ENCODE results near the gene DBNL.

The DBNL gene

DNA sequence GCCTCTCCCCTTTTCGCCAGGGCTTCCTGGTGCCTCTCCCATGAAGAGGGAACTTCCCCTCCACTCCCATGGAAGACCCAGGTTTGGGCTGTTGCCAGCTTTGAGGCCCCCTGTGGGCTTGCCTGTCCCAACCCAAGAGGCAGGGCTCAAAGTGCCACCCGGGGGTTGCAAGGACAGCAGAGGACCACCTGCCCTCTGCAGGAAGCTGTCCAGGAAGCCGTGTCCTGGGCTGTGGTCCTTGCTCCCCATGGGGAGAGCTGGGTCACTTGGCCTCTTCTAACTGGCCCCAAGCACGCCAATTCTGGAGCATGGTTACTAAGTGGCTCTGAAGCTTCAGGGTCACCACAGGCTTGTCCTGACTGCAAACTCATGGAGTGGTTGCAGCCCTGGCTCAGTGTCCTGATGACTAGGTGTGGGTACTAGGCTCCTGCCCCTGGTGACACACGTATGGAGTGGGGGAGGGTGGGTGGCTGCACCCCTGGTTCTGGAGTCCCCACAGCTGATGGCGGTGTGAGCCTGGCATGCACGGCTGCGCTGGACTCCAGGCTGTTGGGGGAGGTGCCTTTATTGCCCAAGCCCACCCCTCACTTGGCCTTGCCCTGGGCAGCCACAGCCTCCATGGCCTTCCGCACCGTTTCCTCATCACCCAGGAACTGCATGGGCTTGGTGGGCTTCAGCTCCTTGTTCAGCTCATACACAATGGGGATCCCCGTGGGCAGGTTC, 17.8 kb downstream of the DBNL start:
- no peak for DNase-seq

DNA sequence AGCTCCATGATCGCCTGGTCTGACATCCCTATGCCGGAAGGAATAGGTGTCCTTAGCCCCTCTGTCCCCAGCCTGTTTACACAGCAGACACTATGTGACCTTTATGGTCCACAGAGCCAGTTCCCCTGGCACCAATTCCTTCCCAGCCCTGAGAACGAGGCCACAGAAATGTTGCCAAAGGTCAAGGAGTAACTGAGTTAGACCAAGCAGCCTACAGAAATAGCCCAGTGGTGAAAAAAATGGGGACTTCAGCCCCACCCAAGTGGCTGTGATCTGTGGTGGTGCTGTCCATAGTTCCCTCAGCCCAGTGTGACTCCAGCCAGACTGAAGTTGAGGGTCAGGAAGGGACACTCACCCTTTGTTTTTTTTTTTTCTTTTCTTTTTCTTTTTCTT, 18.4 kb downstream of the DBNL start:
- no peak for DNase-seq

DNA sequence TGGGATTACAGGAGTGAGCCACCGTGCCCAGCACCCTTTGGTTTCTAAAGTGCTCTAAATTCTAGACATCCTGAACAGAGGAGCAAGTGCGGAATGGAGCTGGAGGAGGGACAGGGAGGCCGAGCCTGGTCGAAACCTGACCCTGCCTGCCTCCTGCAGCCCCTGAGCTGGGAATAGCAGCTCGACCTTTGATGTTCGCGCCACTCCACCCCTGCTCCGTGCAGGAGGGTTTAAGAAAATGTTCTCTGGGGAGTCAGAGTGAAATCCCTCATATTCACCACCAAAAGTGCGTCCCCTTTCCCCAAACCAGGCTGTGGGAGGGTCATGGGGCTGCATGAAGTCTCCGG, 19.0 kb downstream of the DBNL start:
- DNase-seq: no peak

DNA sequence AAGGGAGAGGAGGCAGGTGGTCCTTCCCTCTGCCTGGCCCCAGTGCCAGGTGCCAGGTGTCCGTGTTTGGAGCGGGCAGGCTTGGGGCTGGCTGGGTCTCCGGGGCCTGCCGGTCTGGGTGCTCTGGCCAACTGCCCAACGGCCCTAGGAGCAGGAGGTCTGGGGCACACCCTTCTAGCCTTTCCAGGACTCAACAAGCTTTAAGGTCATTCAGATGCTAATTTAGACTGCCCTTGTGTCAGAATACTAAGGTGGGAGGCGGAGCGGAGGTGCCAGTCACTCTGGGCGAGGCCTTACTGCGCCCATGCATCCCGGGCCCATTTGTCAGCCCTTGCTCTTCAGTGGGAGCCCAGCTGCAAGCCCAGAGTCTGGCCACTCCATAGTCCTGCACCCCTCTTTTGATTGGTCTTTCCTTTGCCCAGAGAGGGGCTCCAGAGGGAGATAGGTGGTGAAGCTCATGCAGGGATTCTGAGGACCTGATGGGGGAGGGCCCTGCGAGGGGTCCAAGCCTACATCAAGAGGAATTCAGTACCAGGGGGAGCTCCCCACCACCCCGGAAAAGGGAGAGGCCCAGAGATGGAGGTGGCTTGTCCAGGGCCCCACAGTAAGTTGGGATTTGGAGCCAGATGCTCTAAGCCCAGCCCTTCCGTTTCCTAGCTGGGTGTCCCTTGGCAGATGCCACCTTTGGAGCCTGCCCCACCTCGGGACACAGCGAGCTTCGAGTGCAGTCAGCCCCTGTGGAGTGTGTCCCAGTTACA, 19.6 kb downstream of the DBNL start:
- DNase-seq: no peak

DNA sequence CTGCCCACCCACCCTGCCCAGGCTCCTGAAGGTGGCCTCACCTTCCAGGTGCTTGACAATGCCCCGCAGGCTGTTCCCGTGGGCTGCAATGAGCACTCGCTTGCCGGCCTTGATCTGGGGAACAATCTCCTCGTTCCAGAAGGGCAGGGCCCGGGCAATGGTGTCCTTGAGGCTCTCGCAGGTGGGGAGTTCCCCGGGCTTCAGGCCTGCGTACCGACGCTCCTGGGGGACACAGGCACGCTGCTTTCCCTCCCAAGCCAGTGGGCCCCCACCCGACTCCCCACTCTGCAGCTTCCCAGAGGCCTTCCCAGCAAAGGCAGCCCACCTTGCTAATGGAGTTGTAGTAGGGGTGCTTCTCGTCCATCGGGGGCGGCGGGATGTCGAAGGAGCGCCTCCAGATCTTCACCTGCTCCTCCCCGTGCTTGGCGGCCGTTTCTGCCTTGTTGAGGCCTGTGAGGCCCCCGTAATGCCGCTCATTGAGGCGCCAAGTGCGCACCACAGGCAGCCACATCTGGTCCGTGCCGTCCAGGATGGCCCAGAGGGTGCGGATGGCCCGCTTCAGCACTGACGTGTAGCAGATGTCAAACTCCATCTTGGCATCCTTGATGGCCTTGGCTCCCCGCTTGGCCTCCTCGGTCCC, 20.4 kb downstream of the DBNL start:
- DNase-seq: no peak

DNA sequence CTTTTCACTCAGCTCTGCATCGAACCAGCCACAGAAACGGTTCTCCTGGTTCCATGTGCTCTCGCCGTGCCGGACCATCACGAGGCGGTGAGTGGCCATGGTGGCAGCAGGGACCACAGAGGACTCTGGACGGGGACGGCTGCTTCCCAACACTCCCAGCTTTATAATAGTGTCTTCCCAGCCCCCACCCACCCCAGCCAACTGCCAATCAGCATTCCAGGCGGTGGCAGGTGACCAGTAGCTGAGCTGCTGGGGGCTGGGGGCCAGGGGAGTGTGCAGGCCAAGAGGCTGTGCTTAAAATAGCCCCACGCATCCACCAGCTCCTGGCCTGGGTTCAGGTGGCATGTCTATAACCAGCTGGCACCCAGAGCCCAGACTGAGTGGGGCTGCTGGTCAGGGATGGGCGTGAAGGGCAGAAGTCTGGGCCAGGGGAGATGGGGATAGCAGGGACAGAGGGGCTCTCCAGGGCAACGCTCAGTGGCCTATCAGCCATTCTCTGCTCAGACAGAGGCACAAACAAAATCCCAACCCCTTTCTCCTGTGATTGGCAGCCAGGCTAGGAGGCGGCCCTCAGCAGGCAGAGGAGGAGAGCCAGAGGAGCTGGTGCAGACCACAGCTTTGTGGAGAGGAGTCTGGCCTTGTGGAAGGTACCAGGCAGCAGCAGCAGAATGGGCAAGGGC, 21.1 kb downstream of the DBNL start, which contains the start of gene PGAM2:
Gene PGAM2, minus strand, starts transcription at position 137 of the 680 bp plus-strand sequence. Its CDS starts 38 bp downstream, at position 99.
- DNase-seq: no peak

DNA sequence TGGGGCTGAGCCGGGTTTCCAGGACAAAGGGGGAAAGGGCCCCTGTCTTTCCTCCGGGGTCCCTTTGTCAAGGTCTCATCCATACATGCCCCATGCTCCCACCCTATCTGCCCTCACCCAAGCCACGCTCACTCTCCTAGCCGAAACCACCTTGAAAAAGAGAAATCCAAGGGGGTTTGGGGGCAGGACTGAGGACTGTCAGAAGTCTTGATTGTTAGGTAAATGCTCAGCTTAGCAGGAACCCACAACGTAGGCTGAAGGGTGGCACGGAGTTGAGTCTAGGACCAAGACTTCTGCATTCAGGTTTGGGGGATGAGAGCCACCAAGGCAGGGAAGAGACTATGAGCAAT, 21.6 kb downstream of the DBNL start:
- DNase-seq: no peak

DNA sequence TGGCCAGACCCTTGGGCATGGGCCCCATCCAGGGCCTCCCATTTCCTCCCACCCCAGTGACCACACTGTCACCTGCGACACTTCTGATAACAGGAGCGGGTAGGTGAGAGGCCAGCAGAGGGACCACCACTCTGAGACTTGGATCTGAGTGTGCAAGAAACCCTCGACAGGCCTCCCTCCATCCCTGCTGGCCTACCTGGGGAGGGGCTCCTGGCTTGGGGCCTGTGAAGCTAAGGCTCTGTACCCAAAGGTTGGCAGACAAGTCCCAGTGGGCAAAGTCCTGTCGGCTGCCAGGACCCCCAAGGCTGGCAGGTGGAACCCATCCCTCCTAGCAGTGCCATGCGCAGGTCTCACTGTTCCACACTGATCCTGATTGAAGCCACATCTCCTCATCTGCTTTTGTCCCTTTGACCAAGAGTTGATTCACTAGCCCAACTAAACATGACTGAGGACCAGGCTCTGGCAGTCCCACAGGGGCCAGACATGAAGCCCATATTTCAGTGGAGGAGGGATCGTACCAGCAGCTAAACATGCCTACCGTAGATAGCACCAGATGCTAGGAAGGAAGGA, 22.1 kb downstream of the DBNL start:
- DNase-seq: no peak

DNA sequence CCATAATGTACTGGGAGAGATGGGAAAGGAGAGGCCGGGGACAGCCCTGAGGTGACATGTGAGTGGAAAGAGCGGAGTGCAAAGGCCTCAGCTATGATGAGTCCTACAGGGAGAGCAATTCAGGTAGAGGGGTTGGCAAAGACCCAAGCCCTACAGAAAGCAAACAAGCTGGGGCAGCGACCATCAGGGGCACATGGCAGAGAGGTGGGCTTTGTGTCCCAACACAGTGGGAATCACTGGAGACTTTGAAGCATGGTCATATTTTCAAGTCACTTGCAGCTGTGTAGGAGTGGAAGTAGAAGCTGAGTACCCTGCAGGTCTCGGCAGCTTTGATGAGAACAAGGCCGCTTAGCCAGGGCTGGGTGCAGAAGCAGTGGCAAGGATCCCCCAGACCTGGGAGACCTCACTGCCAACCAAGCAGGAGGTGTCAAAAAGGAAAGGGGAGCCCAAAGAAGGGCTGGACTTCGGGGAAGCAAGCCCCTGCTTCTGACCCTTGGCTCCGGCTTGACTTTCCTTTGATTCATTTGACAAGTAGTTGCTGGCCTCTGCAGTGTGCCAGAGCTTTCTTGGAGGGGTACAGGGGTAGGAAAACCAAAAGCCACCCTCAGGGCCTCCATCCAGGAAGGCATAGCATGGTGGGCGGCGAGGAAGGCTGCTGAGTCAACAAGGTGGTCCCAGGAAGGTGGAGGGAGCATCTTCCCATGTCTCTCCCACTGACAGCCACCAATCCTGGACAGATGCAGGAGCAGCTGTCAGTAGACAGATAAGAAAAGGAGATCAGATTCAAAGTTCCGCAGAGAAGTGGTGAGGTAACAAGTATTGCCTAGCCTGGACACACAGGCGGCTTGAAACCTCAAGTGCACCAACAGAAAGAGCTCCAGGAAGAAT, 22.8 kb downstream of the DBNL start:
- DNase-seq: no peak

DNA sequence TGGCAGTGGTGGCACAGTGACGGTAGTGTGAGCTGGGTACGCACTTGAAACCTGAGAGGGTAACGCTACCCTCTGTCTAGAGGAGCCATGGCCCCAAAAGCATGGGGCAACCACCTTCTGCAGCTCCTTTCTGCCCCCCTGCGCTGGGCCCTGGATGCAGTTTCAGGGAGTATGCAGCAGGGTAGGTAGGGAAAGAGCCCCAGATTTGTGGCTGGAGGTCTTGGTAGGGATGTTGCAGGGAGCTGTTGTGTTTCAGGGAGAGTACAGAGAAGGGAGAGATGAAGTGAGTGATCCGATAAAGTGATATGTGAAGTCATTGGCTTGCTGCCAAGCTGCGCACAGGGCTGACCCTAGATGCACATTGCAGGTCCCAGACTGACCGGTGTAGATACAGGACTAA, 23.6 kb downstream of the DBNL start:
- no peak for DNase-seq

DNA sequence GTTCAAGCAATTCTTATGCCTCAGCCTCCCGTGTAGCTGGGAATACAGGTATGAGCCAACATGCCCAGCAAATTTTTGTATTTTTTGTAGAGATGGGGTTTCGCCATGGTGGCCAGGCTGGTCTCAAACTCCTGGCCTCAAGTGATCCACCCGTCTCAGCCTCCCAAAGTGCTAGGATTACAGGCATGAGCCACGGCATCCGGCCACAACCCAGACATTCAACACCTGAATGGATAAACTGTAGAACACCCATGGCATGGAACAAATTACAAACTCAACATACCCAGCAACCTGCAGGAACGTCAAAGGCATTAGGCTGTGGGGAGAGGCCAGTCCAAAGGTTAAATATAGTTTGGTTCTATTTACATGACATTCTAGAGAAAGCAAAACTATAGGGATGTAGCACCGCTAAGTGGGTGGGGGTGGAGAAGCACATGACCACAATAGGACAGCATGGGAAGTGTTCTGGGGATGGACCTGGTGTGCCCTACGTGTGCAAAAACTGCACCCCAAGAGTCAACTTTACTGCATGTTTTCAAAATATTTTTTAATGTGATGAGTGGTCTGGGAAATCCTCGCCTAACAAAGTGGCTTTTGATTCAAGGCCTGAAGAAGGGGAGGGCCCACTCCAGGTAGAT, 27.3 kb downstream of the DBNL start:
- DNase-seq: no peak

DNA sequence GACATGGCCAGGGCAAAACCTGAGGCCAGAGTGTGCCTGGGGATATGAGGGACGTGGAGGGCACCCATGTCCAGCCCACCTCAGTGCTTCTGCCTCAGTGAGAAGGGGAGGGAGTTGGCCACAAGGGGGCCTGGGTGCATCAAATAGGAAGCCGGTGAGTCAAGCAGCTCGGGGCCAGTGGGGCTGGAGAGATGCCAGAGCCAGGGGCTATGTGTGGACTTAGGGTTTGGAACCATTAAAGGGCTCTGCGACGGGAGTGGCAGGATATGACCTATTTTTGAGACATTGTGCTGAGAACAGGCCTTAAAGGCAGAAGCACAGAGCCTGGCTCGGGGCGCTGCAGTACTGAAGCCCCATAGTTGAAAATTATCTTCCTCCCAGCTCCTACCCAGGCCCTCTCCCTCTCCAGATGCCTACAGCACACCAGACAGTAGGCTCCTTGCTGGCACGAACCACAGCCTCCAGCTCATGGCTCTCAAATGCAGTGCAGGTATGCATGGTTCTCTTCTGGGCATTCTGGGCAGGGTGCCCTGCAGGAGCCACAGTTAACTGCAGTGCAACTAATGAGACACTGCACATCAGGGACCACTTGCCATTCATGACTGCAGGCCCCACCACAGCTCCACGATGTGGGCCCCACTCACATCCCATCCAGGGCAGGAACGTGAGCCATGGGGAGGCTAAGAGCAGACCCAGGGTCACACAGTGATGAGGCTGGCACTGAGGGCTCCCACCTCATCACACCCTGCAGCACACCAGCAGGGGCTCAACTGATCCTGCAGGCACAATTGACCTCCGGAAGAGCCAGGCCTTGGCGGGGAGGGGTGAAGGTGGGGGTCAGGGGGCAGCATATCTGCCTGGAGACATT, 28.1 kb downstream of the DBNL start:
- peak; percentile 44 to 51 for DNase-seq

DNA sequence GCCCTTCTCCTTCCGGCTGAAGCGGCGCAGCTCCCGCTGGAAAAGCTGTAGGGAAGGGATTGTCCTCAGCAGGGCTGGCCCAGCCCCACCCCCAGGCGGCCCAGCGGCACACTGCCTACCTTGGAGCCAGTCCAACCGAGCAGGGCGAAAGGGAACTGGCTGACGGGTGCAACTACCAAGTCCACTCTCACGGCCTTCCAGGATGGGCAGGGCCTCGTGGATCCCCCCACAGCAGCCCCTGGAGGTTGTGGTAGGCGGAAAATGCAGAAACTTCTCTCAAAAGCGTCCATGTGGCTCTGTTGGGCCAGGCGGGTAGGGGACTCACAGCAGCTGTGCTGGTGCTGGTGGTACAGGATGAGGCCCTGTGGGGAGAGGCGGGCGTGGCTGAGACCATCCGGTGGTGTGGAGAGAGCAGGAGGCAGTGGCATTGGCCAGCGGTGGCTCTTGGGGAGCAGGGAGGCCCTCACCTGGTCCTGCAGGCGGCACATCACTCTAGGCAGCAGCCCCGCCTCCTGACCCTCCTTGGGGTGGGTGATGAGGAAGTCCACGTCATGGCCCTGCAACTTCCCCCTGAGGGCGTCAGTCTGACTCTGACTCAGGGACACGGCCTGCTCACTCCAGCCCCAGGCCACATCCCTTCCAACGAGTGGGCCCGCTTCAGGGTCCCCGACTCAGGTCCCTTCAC, 29.3 kb downstream of the DBNL start:
- DNase-seq: peak; percentile 57 to 87

DNA sequence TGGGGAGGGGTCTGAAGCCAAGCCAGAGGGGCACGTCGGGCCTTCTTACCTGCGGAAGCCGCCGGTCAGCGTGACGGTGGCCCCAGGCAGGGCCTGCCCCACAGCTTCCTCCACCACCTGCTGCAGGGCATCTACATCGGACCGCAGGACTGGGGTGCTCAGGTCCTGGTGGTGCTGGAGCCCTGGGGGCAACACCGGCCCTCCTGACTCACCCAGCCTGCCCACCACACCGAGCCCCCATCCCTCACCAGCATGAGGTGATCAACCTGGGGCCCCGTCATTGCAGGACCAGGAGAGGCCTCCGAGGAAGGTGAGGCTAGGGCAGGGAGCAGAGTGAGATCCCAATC, 29.8 kb downstream of the DBNL start:
- DNase-seq: no peak

DNA sequence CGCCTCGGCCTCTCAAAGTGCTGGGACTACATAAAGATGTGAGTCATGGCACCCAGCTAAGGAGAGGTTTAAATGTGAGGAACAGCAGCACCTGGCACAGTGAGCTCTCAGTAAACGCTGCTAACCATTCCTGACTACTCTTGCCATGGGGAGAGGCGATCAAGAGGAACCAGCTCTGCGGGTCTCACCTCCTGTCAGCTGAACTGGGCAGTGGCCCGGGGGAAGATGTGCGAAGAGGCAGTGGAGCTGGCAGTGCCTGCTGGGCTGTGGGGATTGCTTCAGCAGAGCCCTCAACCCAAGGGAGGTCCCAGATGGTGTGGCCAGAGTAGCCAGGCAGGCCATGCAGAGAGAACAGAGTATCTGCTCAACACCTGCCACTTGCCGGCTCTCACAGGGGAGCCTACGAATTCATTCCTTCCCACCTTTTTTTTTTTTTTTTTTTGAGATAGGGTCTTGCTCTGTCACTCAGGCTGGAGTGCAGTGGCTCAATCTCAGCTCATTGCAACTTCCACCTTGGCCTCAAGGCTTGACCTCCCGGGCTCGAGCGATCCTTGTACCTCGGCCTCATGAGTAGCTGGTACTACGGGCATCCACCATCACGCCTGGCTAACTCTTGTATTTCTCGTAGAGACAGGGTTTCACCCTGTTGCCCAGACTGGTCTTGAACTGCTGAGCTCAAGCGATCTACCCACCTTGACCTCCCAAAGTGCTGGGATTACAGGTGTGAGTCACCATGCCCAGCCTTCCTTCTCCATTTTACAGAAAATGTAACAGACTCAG, 31.0 kb downstream of the DBNL start:
- DNase-seq: no peak

DNA sequence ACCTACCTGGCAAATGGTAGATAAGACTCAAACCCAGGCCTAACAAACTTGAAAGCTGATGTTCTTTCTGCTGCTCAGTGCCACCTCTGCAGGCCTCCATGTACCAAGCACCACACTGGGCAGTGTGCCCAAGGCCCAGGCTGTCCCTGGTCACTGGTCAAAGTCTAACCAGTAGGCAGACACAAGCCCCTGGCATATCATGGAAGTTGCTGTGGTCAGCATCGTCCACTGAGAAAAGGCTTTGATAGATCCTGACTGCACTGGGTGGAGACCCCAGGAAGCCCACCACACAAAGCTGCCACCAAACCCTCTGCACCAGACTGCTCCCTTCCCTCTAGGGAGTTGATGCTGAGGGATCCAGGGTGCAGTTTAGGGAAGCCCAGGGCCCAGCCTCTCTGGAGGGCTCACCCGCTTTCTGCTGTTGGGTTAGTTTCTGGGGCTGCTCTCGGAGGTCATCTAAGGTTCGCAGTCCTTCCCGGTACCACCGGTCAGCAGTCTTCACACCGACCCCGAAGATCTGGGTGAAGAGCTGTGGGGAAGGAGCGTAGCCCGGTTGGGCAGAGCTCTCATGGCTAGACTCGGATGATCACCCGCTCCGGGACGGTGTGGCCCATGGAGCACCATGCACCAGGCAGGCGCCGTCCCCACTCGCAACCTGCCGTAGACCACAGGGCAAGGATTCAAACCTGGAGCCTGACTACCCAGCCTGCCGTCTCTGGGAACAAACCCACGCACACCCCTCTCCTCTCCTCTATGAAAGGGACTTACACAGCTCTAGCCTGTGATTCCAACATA, 31.8 kb downstream of the DBNL start:
- DNase-seq: no peak

DNA sequence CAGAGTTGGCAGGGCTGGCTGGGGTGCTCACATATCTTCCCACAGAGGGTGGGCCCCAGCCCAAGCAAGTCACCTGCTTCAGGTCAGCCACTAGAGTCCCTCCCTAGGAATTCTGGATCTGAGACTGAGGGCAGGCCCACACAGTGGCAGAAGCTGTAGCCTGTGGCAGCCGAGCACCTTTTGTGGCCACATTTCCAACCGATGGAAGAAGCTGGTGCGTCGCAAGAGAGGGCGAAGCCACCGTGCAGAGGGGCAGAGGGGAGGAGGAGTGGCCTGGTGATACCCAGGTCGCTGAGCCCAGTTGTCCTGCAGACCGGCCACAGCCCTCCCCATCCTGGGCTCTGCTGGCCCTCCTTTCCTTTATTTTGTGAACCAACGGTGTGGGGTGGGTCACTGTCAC, 32.6 kb downstream of the DBNL start:
- no peak for DNase-seq

DNA sequence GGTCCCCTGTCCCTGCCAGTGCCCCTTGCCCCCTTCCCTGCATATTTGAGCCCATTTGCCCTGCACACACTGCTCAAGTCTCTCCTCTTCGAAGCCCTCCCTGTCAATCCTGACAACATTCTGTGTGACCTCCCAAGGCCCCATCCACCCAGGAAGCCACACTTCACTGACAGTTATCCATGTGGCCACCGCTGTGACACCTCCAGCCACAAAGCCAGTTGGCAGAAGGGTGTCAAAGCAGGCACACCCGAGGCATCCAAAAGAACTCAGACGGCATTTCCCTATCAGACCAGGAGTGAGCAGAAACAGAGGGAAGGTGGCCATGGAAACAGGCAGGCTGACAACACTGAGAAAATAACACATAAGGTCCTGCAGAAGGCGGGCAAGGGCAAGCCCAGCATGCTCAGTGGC, 33.2 kb downstream of the DBNL start:
- no peak for DNase-seq

Data from CD4-positive, alpha-beta T cell treated with Interleukin-1 beta for 1 hour (primary cell).